DND-41 (cell line): ENCODE data around the gene GRWD1.

Experiments
- ATAC-seq: fragments of 200-7000 bp; cut with Tn5 transposase; 3 replicates; pipeline ENCODE4 v1.9.1; 2021; ENCODE audit warnings: low read depth; ENCODE audit not compliant: insufficient read depth
- DNase-seq: peaks from one replicate; pipeline ENCODE4 v3.0.0-alpha.2; 2020
- H2AFZ ChIP-seq: 2 replicates; pipeline ENCODE4 v1.6.0; 2012; ENCODE audit warnings: low read depth, low read length
- H3K27ac ChIP-seq: 2 replicates; pipeline ENCODE4 v1.5.1; 2012; ENCODE audit warnings: low read length, inconsistent platforms
- H3K27me3 ChIP-seq: fragments of 200-600 bp; sonication (generic); 2 replicates; pipeline ENCODE4 v1.6.0; 2012; ENCODE audit warnings: low read length, mild to moderate bottlenecking, inconsistent platforms; ENCODE audit not compliant: insufficient read depth, poor library complexity
- H3K36me3 ChIP-seq: 2 replicates; pipeline ENCODE4 v1.5.1; 2012; ENCODE audit warnings: low read length, inconsistent platforms; ENCODE audit not compliant: insufficient read depth
- H3K4me1 ChIP-seq: 2 replicates; pipeline ENCODE4 v1.5.1; 2012; ENCODE audit warnings: mild to moderate bottlenecking, low read length; ENCODE audit not compliant: insufficient read depth
- H3K4me2 ChIP-seq: 2 replicates; pipeline ENCODE4 v1.6.0; 2012; ENCODE audit warnings: mild to moderate bottlenecking, moderate library complexity, low read length, inconsistent platforms; ENCODE audit not compliant: insufficient read depth
- H3K4me3 ChIP-seq, 2 experiments: fragments of 200-600 bp in 1 of 2; shearing (Covaris generic) in 1 of 2; 2 replicates each; pipeline ENCODE4 v1.5.1; 2012 to 2016; ENCODE audit warnings: inconsistent platforms in 2 of 2, low read length in 2 of 2, mild to moderate bottlenecking in 2 of 2, low read depth in 1 of 2, moderate library complexity in 1 of 2
- H3K79me2 ChIP-seq: 2 replicates; pipeline ENCODE4 v1.6.0; 2012; ENCODE audit warnings: low read length, inconsistent platforms; ENCODE audit not compliant: insufficient read depth
- H3K9ac ChIP-seq: 2 replicates; pipeline ENCODE4 v1.6.0; 2012; ENCODE audit warnings: low read depth, mild to moderate bottlenecking, inconsistent platforms, low read length, moderate library complexity
- H3K9me3 ChIP-seq: 2 replicates; pipeline ENCODE4 v1.5.1; 2012; ENCODE audit warnings: low read length, moderate library complexity, mild to moderate bottlenecking, inconsistent platforms; ENCODE audit not compliant: insufficient read depth, severe bottlenecking
- H4K20me1 ChIP-seq: 2 replicates; pipeline ENCODE4 v1.6.0; 2012; ENCODE audit warnings: low read length; ENCODE audit not compliant: insufficient read depth
- EZH2 ChIP-seq: IDR thresholded peaks from 3 replicates; pipeline ENCODE4 v1.6.1; 2012; ENCODE audit warnings: borderline replicate concordance, low read depth, mild to moderate bottlenecking, moderate library complexity, low read length, inconsistent platforms; ENCODE audit not compliant: severe bottlenecking
- TF ChIP-seq, protein P1 (sequence below): IDR thresholded peaks from 2 replicates; pipeline ENCODE4 v1.5.1; 2012; ENCODE audit warnings: borderline replicate concordance, low read length, moderate library complexity, mild to moderate bottlenecking; ENCODE audit not compliant: poor library complexity, severe bottlenecking; ENCODE audit errors: extremely low read depth

Gene GRWD1

DNA sequence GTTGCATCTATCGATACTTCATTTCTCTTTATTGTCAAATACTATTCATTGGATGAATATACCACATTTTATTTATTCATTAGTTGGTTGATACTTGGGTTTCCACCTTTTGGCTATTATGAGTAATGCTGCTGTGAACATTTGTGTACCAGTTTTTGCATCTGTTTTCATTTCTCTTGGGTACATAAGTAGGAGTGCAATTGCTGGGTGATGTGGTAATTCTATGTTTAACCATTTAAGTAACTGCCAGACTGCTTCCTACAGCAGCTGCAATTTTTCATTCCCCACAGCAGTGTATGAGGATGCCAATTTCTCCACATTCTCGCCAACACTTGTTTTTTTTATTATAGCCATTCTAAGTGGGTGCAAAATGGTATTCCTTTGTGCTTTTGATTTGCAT is 12.2 kb downstream of the GRWD1 start:
- DNase-seq (no peak), ATAC-seq (no peak)
- TF ChIP-seq EZH2: no peak
- TF ChIP-seq, protein P1, sequence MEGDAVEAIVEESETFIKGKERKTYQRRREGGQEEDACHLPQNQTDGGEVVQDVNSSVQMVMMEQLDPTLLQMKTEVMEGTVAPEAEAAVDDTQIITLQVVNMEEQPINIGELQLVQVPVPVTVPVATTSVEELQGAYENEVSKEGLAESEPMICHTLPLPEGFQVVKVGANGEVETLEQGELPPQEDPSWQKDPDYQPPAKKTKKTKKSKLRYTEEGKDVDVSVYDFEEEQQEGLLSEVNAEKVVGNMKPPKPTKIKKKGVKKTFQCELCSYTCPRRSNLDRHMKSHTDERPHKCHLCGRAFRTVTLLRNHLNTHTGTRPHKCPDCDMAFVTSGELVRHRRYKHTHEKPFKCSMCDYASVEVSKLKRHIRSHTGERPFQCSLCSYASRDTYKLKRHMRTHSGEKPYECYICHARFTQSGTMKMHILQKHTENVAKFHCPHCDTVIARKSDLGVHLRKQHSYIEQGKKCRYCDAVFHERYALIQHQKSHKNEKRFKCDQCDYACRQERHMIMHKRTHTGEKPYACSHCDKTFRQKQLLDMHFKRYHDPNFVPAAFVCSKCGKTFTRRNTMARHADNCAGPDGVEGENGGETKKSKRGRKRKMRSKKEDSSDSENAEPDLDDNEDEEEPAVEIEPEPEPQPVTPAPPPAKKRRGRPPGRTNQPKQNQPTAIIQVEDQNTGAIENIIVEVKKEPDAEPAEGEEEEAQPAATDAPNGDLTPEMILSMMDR: no peak
- Histone ChIP-seq H3K9me3 (no peaks in the 10 kb centered on the region), H3K4me1 (no peaks in the 10 kb centered on the region), H3K27ac (no peak overlapping the region), H3K4me2 (no peak overlapping the region), H3K4me3 (no peak overlapping the region), H4K20me1 (peaks cover 47% of the 10 kb centered on the region), H3K27me3 (no peaks in the 10 kb centered on the region), H3K9ac (no peak overlapping the region), H3K36me3 (peaks cover 63% of the 10 kb centered on the region), H2AFZ (no peak overlapping the region), H3K79me2 (peaks cover 13% of the 10 kb centered on the region)

DNA sequence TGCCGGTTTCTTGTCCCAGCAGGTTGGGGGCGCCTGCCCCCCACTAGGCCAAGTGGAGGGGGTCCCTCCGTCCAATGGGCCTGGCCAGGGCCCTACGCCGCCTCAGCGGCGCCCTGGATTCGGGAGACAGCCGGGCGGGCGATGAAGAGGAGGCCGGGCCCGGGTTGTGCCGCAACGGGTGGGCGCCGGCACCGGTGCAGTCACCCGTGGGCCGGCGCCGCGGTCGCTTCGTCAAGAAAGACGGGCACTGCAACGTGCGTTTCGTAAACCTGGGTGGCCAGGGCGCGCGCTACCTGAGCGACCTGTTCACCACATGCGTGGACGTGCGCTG is 15.8 kb downstream of the GRWD1 start:
- no peak overlapping the region for H3K4me2 ChIP-seq
- H3K79me2 ChIP-seq: no peaks in the 10 kb centered on the region; the same call in 1 of the 2 replicates
- no peaks in the 10 kb centered on the region for H3K9me3 ChIP-seq
- DNase-seq (no peak), ATAC-seq (no peak)
- H3K36me3 ChIP-seq: peaks cover 32% of the 10 kb centered on the region
- H3K27ac ChIP-seq: no peak overlapping the region
- H2AFZ ChIP-seq: no peak overlapping the region
- H3K9ac ChIP-seq: no peak overlapping the region
- TF ChIP-seq, protein P1: no peak
- no peak for TF ChIP-seq EZH2
- H3K27me3 ChIP-seq: no peaks in the 10 kb centered on the region
- peaks cover 20% of the 10 kb centered on the region; the same call in 1 of the 2 replicates for H4K20me1 ChIP-seq
- no peaks in the 10 kb centered on the region for H3K4me1 ChIP-seq
- no peak overlapping the region for H3K4me3 ChIP-seq

DNA sequence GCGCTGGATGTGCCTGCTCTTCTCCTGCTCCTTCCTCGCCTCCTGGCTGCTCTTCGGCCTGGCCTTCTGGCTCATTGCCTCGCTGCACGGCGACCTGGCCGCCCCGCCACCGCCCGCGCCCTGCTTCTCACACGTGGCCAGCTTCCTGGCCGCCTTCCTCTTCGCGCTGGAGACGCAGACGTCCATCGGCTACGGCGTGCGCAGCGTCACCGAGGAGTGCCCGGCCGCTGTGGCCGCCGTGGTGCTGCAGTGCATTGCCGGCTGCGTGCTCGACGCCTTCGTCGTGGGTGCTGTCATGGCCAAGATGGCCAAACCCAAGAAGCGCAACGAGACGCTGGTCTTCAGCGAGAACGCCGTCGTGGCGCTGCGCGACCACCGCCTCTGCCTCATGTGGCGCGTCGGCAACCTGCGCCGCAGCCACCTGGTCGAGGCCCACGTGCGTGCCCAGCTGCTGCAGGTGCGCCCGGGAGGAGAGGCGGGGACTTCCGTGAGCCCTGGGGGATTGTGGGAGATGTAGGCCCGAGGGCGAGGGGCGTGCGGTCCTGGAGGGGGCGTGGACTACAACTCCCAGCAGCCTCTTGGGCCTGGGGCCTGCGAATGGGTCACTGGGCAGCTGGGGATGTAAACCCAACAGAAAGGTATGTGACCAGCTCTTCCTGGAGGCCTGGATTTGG is 16.3 kb downstream of the GRWD1 start:
- no peak overlapping the region for H3K4me2 ChIP-seq
- TF ChIP-seq, protein P1: no peak
- no peak for TF ChIP-seq EZH2
- H3K9ac ChIP-seq: no peak overlapping the region
- H3K79me2 ChIP-seq: no peaks in the 10 kb centered on the region; the same call in 1 of the 2 replicates
- no peak overlapping the region for H2AFZ ChIP-seq
- peak; percentile 56 for ATAC-seq
- DNase-seq: no peak
- H3K4me3 ChIP-seq: no peak overlapping the region
- H3K36me3 ChIP-seq: peaks cover 28% of the 10 kb centered on the region
- H3K9me3 ChIP-seq: no peaks in the 10 kb centered on the region
- H4K20me1 ChIP-seq: peaks cover 18% of the 10 kb centered on the region; the same call in 1 of the 2 replicates
- no peaks in the 10 kb centered on the region for H3K4me1 ChIP-seq
- H3K27ac ChIP-seq: no peak overlapping the region
- no peaks in the 10 kb centered on the region for H3K27me3 ChIP-seq

DNA sequence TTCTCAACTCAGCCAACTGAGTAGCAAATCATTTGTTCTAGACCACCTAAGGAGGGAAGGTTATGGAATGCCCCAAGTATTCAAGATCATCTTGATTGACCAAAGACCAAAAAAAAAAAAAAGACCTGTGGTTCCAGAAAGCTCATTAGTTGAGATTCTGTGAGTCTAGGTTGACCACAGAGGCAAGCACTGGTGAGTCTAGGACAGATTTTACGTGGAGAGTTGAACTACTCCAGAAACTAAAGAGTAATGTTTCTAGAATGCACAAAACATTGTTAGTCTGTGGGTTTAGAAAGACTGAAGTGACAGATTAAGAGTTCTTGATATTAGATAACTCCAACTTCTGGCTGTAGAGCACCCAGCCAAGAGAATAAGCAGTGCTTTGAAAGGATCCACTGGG is 19.4 kb downstream of the GRWD1 start:
- no peak overlapping the region for H2AFZ ChIP-seq
- peaks cover 15% of the 10 kb centered on the region for H3K4me1 ChIP-seq
- H4K20me1 ChIP-seq: peaks cover 17% of the 10 kb centered on the region
- peaks cover 10% of the 10 kb centered on the region for H3K79me2 ChIP-seq
- DNase-seq: no peak
- no peak overlapping the region for H3K4me2 ChIP-seq
- peaks cover 19% of the 10 kb centered on the region for H3K36me3 ChIP-seq
- no peak for ATAC-seq
- H3K4me3 ChIP-seq: no peak overlapping the region
- no peak overlapping the region for H3K27ac ChIP-seq
- H3K27me3 ChIP-seq: no peaks in the 10 kb centered on the region
- TF ChIP-seq, protein P1: no peak
- no peak for TF ChIP-seq EZH2
- H3K9ac ChIP-seq: no peak overlapping the region
- no peaks in the 10 kb centered on the region for H3K9me3 ChIP-seq
